H1 (cell line): Measurements from ENCODE around the gene NLRP11. TPM values are rescaled to one million over a fixed set of nuclear protein-coding genes. Genes with fewer than 3 reads are reported as not detected.

Source experiments
- CREB1 ChIP-seq: IDR thresholded peaks from 2 replicates; pipeline ENCODE4 v1.6.1; 2012; ENCODE audit warnings: inconsistent platforms
- EP300 ChIP-seq, 2 experiments: IDR thresholded peaks; 1 replicate in 1 of 2; 2 replicates in 1 of 2; pipeline ENCODE4 v1.6.1; 2011 to 2012; ENCODE audit warnings: low read depth in 2 of 2, low read length in 2 of 2, mild to moderate bottlenecking in 2 of 2, borderline replicate concordance in 1 of 2, inconsistent platforms in 1 of 2, moderate library complexity in 1 of 2
- FOSL1 ChIP-seq: IDR thresholded peaks from 2 replicates; pipeline ENCODE4 v1.6.1; 2011; ENCODE audit warnings: mild to moderate bottlenecking, low read depth, low read length, moderate library complexity; ENCODE audit not compliant: insufficient read depth
- polyA plus RNA-seq, 7 experiments: library from polyadenylated mRNA; depleted of rRNA in 3 of 7; stranded (reverse) in 5 of 7; unstranded in 2 of 7; fragments of >200 nt in 5 of 7; fragments of 200-250 nt in 2 of 7; gene quantifications; 1 replicate in 5 of 7; 2 replicates in 1 of 7; 4 replicates in 1 of 7; pipeline versions ENCODE4 v1.2.1 to v1.2.3, GENCODE V29; 2011 to 2013; ENCODE audit warnings: missing spikeins in 2 of 7, mixed read lengths in 2 of 7
- total RNA-seq: library from RNA; stranded (reverse); fragmentation: NEBNext Ultra II Directional; extraction: Animal tissue kit (Norgen Biotek cat#: 25700); gene quantifications from 2 replicates; pipeline ENCODE4 v1.2.1, GENCODE V29; 2021

The NLRP11 gene
- total and polyA plus RNA-seq, 2 of the 8 experiments (the other 6 are each of a cell fraction or from before 2014, with no cell fraction given): not detected

- TF ChIP-seq EP300 (IDR thresholded peaks at IDR 0.05; ENCODE audit: borderline replicate concordance in 1 of 2, low read depth in 2 of 2, low read length in 2 of 2): no peak
- TF ChIP-seq FOSL1: no peak
- TF ChIP-seq CREB1: no peak
These were observed 25.4 kb upstream of the NLRP11 start (continued) for GRCh38 chr19:55857149-55857548.
